K562 (cell line): ENCODE results near the gene PERP. TPM values are rescaled to one million over a fixed set of nuclear protein-coding genes. Genes with fewer than 3 reads are reported as not detected.

Experiments
- ATAC-seq: fragments of 200-7000 bp; cut with Tn5 transposase; 3 replicates; pipeline ENCODE4 v1.9.1; 2020; ENCODE audit warnings: moderate library complexity
- BruUV-seq: library from RNA; stranded (reverse); fragments of 400-500 nt; replicated peaks from 2 replicates; lab custom pipeline; 2021; lab: Mats Ljungman, UMichigan
- CTCF ChIA-PET: fragments of 300-600 bp; formaldehyde crosslinking; extraction: SDS; loops from one replicate; lab custom pipeline; 2021; ENCODE audit warnings: low intra/inter-chr PET ratio; lab: Yijun Ruan, JAX
- POLR2A ChIA-PET: fragments of 300-600, 350-650 bp; sonication (Branson Sonifier 250); formaldehyde crosslinking; extraction: SDS; loops from one replicate; lab custom pipeline; 2021; ENCODE audit warnings: antibody characterized with exemption, inconsistent platforms; lab: Yijun Ruan, JAX
- DNase-seq, 4 experiments: peaks; one replicate each; pipeline versions ENCODE4 v3.0.0 to v3.0.0-alpha.2; 2011 to 2018; ENCODE audit warnings: low spot score in 3 of 4, mixed read lengths in 3 of 4; ENCODE audit errors: extremely low read depth in 1 of 4
- FAIRE-seq: peaks from 2 replicates; lab custom pipeline; 2011; peaks lifted over from hg19 to GRCh38; lab: Jason Lieb, UNC
- H2AFZ ChIP-seq: 2 replicates; pipeline ENCODE4 v1.6.0; 2011; ENCODE audit warnings: low read depth, low read length, control low read depth, inconsistent platforms
- H3K27ac ChIP-seq: fragments of 200-600 bp; 3 replicates; pipeline ENCODE4 v1.8.0; 2011; ENCODE audit warnings: low read depth, mild to moderate bottlenecking, control low read depth, inconsistent platforms, low read length, moderate library complexity, mixed read lengths; ENCODE audit errors: extremely low read depth
- H3K27me3 ChIP-seq, 2 experiments: fragments of 300-600 bp in 1 of 2; 2 replicates in 1 of 2; 3 replicates in 1 of 2; pipeline versions ENCODE4 v1.6.0 to v1.8.0; 2011; ENCODE audit warnings: inconsistent platforms in 2 of 2, low read length in 2 of 2, mild to moderate bottlenecking in 1 of 2, mixed read lengths in 1 of 2, moderate library complexity in 1 of 2; ENCODE audit not compliant: control insufficient read depth in 2 of 2, insufficient read depth in 2 of 2
- H3K36me3 ChIP-seq: fragments of 300-600 bp; 3 replicates; pipeline ENCODE4 v1.8.0; 2011; ENCODE audit warnings: mild to moderate bottlenecking, low read length, inconsistent platforms; ENCODE audit not compliant: control insufficient read depth, insufficient read depth
- H3K4me1 ChIP-seq, 2 experiments: fragments of 200-600 bp in 1 of 2; replicated peaks in 1 of 2; 2 replicates in 1 of 2; 3 replicates in 1 of 2; pipeline versions ENCODE4 v1.5.1 to v1.8.0; 2011; ENCODE audit warnings: inconsistent platforms in 2 of 2, low read length in 2 of 2, mild to moderate bottlenecking in 1 of 2, mixed read lengths in 1 of 2, moderate library complexity in 1 of 2; ENCODE audit not compliant: control insufficient read depth in 2 of 2, insufficient read depth in 2 of 2
- H3K4me2 ChIP-seq: 2 replicates; pipeline ENCODE4 v1.6.1; 2011; ENCODE audit warnings: low read length, control low read depth, inconsistent platforms, mixed read lengths; ENCODE audit not compliant: insufficient read depth
- H3K4me3 ChIP-seq: fragments of 200-600 bp; sonication (generic), shearing (Covaris generic); 2 replicates; pipeline ENCODE4 v1.5.1; 2016; ENCODE audit warnings: control low read depth, inconsistent platforms
- H3K79me2 ChIP-seq: fragments of 200-600 bp; 3 replicates; pipeline ENCODE4 v1.8.0; 2011; ENCODE audit warnings: low read length, inconsistent platforms; ENCODE audit not compliant: control insufficient read depth, insufficient read depth
- H3K9ac ChIP-seq, 2 experiments: 2 replicates each; pipeline versions ENCODE4 v1.6.0 to v1.6.1; 2011; ENCODE audit warnings: low read depth in 2 of 2, low read length in 2 of 2, control low read depth in 1 of 2, inconsistent platforms in 1 of 2, mild to moderate bottlenecking in 1 of 2, mixed read lengths in 1 of 2; ENCODE audit not compliant: insufficient read depth in 1 of 2
- H3K9me1 ChIP-seq: one replicate; pipeline ENCODE4 v1.6.0; 2011; ENCODE audit warnings: inconsistent platforms, mild to moderate bottlenecking, low read length, moderate library complexity; ENCODE audit not compliant: control insufficient read depth, insufficient read depth
- H3K9me3 ChIP-seq: replicated peaks from 2 replicates; pipeline ENCODE4 v1.5.1; 2011; ENCODE audit warnings: low read depth, low read length, inconsistent platforms; ENCODE audit not compliant: control insufficient read depth, insufficient read depth
- H4K20me1 ChIP-seq: replicated peaks from 2 replicates; pipeline ENCODE4 v1.6.1; 2011; ENCODE audit warnings: low read length, inconsistent platforms, mixed read lengths; ENCODE audit not compliant: control insufficient read depth, insufficient read depth
- CBFA2T3 ChIP-seq: fragments of 450-650 bp; IDR thresholded peaks from 2 replicates; pipeline ENCODE4 v1.6.1; 2017
- ZNF778 ChIP-seq: fragments of 450-650 bp; formaldehyde crosslinking; IDR thresholded peaks from 2 replicates; pipeline ENCODE4 v1.4.0; 2020; ENCODE audit warnings: mild to moderate bottlenecking, moderate library complexity
- WGBS: fragments of 100-300 bp; shearing (Covaris generic); methylation state at CpG from one replicate; pipeline ENCODE4 v1.1.6; 2016; ENCODE audit warnings: low coverage, mixed read lengths; ENCODE audit not compliant: insufficient coverage; ENCODE audit errors: missing lambda C conversion rate; 5-methylcytosine and 5-hydroxymethylcytosine counted together
- in situ Hi-C: fragments of 300-500 bp; cut with MboI; formaldehyde crosslinking; loops from 4 replicates; pipeline ENCODE4 v1.15.0; 2018; ENCODE audit warnings: inconsistent platforms, mixed read lengths
- intact Hi-C: fragments of 100-400 bp; cut with micrococcal nuclease; formaldehyde crosslinking; loops from 2 replicates; pipeline ENCODE4 v1.14.2; 2022
- polyA plus RNA-seq, 8 experiments: library from polyadenylated mRNA; depleted of rRNA in 4 of 8; stranded (reverse) in 5 of 8; unstranded in 3 of 8; fragments of >200 nt; fragmentation: Nextera tagmentation in 2 of 8; fragmentation: Illumina TruSeq in 1 of 8; extraction: Ambion mirVana in 2 of 8; extraction: Trizol in 1 of 8; gene quantifications; 2 replicates each; pipeline versions ENCODE4 v1.2.1 to v1.2.3, GENCODE V29; 2011 to 2014; ENCODE audit warnings: inconsistent platforms in 1 of 8, missing spikeins in 1 of 8
- total RNA-seq, 7 experiments: library from RNA; depleted of rRNA in 6 of 7; stranded (reverse); fragments of >200 nt in 6 of 7; fragmentation: Illumina TruSeq in 2 of 7; extraction: Trizol in 2 of 7; gene quantifications; 2 replicates each; pipeline versions ENCODE4 v1.2.1 to v1.2.3, GENCODE V29; 2011 to 2021; ENCODE audit warnings: low replicate concordance in 1 of 7

PERP gene
- total and polyA plus RNA-seq, 9 of the 15 experiments (the other 6 are each of a cell fraction or from before 2014, with no cell fraction given) = 0.01 to 0.27 (median 0.05) TPM; not detected in 2

GRCh38 chr6:138107752-138108592, 753 bp upstream of the PERP start:
- Histone ChIP-seq H3K79me2 (no peaks in the 10 kb centered on the region), H2AFZ (peak overlapping the region; percentile 46; the same call in 1 of the 2 replicates), H3K36me3 (no peaks in the 10 kb centered on the region), H3K27ac (no peak overlapping the region), H3K27me3 (peaks cover 35 to 42% of the 10 kb centered on the region in 2 experiments), H3K4me2 (peak overlapping the region; percentile 75), H3K9ac (0 out of 4 replicates have a peak overlapping the region, but pooled peaks of 1 of the 2 experiments have one; percentile 83), H3K9me3 (no peaks in the 10 kb centered on the region), H3K9me1 (no peaks in the 10 kb centered on the region), H4K20me1 (no peaks in the 10 kb centered on the region; the same call in 1 of the 2 replicates), H3K4me1 (peaks cover 0 to 12% of the 10 kb centered on the region in 2 experiments; a peak in 2 of 5 replicates), H3K4me3 (peak overlapping the region; percentile 41)
- DNase-seq (peak; percentile 28 to 46 (median 42)), ATAC-seq (peak; percentile 40), FAIRE-seq (peak; percentile 26)
- ChIA-PET POLR2A (interaction anchor here (0.6 to 0.8 kb wide), 2 partner anchors 104 to 296 kb away, joined by 3 read pairs; partner anchors contain the start of gene HEBP2), CTCF (interaction anchor here (0.6 to 3.3 kb wide), 4 partner anchors 18 to 1140 kb away, joined by 3 to 28 read pairs (median 4); no protein-coding TSS in a partner anchor)
- no TSS peak for BruUV-seq
- TF ChIP-seq ZNF778 (no peak), CBFA2T3 (peak; percentile 45; the same call in 1 of the 2 replicates)
- intact Hi-C loops = loop anchor here (5.0 to 10.0 kb wide), 2 partner anchors 241 to 833 kb away; partner anchors contain the start of gene TNFAIP3
- in situ Hi-C loops = no loop called here
- 2% methylated on average over 24 of the region's 24 CpGs for WGBS
